HFFc6 (cell line): ENCODE results near the gene ZNF217. TPM values are rescaled to one million over a fixed set of nuclear protein-coding genes. Genes with fewer than 3 reads are reported as not detected.
"Not testable (repeated sequence)": the region's sequence is repeated elsewhere in the genome, so short reads cannot be mapped to it uniquely, and the experiment has no call there.

Experiments used
- DNase-seq: peaks from one replicate; pipeline ENCODE4 v3.0.0-alpha.2; 2018
- H3K27ac Mint-ChIP-seq: 2 replicates; pipeline ENCODE4 v1.8.0; 2020; ENCODE audit warnings: mild to moderate bottlenecking, mixed read lengths
- H3K27me3 Mint-ChIP-seq: 2 replicates; pipeline ENCODE4 v1.8.0; 2021; ENCODE audit warnings: mild to moderate bottlenecking, moderate library complexity, mixed read lengths; ENCODE audit not compliant: insufficient read depth
- H3K36me3 Mint-ChIP-seq: 2 replicates; pipeline ENCODE4 v1.8.0; 2021; ENCODE audit warnings: low read depth, mixed read lengths
- H3K4me1 Mint-ChIP-seq: 2 replicates; pipeline ENCODE4 v1.8.0; 2020; ENCODE audit warnings: low read depth, mixed read lengths
- H3K4me3 Mint-ChIP-seq: 2 replicates; pipeline ENCODE4 v1.8.0; 2020; ENCODE audit warnings: mild to moderate bottlenecking, moderate library complexity, mixed read lengths
- H3K9me3 Mint-ChIP-seq: 2 replicates; pipeline ENCODE4 v1.8.0; 2020; ENCODE audit warnings: mild to moderate bottlenecking, mixed read lengths
- total RNA-seq, 6 experiments: library from RNA; stranded (reverse); fragmentation: NEBNext Ultra II Directional; extraction: Animal tissue kit (Norgen Biotek cat#: 25700); gene quantifications; 2 replicates in 1 of 6; 3 replicates in 5 of 6; pipeline ENCODE4 v1.2.3, GENCODE V29; 2021
- TF ChIP-seq, protein P1 (sequence below): fragments of 200-600 bp; sonication (generic); IDR thresholded peaks from 2 replicates; pipeline ENCODE4 v1.5.0; 2021; ENCODE audit warnings: antibody characterized with exemption, mild to moderate bottlenecking

ZNF217 gene
- total RNA-seq, 6 experiments from 2014 or later = 38.5 to 42.9 (median 40.1) TPM

GRCh38 chr20:53595018-53595378 is 1.4 kb upstream of the ZNF217 start:
- Mint-ChIP-seq H3K27me3 (peaks cover 5% of the 10 kb centered on the region), H3K4me3 (peak overlapping the region; percentile 85), H3K9me3 (no peaks in the 10 kb centered on the region), H3K4me1 (peaks cover 67% of the 10 kb centered on the region), H3K36me3 (peaks cover 12% of the 10 kb centered on the region), H3K27ac (peak overlapping the region; percentile 91)
- no peak for DNase-seq
- TF ChIP-seq, protein P1, sequence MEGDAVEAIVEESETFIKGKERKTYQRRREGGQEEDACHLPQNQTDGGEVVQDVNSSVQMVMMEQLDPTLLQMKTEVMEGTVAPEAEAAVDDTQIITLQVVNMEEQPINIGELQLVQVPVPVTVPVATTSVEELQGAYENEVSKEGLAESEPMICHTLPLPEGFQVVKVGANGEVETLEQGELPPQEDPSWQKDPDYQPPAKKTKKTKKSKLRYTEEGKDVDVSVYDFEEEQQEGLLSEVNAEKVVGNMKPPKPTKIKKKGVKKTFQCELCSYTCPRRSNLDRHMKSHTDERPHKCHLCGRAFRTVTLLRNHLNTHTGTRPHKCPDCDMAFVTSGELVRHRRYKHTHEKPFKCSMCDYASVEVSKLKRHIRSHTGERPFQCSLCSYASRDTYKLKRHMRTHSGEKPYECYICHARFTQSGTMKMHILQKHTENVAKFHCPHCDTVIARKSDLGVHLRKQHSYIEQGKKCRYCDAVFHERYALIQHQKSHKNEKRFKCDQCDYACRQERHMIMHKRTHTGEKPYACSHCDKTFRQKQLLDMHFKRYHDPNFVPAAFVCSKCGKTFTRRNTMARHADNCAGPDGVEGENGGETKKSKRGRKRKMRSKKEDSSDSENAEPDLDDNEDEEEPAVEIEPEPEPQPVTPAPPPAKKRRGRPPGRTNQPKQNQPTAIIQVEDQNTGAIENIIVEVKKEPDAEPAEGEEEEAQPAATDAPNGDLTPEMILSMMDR = no peak

DNA sequence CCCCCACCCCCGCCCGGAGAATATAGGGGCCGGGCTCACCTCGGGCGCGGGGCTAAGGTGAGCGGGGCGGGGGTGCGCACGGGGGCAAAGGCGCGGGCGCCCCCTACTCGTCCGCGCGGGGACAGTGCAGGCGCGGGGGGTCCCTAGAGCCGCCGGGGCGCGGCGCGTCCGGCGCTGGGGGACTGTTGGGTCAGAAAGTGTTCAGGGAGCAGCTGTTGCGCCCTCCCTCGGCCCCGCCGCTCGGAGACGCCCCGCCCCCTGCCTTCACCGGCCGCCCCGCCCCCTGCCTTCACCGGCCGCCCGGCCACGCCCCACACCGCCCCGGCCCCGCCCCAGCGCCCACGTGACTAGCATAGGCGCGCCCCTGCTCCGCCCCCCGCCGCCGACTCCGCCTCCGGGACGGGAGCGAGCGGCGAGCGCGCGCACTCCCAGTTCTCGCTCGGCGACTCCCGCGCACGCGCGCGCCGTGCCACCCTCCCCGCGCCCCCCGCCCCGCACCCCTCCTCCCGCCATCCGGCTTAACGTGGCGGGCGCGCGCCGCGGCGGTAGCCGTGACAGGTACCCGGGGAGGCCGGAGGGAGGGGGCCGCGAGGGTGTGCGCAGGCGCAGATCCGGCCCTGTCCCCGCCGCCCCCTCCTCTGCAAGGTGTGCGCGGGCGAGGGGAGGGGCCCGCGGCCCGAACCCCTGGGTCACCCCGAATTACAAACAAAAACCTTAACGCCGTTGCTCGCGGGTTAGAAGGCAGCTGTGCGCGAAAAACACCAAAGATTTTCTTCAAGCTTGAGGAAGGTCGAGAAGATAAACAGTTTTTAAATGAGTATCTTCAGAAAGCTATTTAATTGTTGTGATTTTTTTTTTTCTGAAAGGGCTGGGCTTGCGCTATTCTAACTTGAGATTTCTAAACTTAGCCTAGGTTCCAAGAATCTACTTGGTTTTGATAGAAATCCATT is 704 bp upstream of the ZNF217 start:
- Mint-ChIP-seq H3K36me3 (peaks cover 18% of the 10 kb centered on the region), H3K27me3 (peaks cover 5% of the 10 kb centered on the region), H3K27ac (peak overlapping the region; percentile 91), H3K9me3 (no peaks in the 10 kb centered on the region), H3K4me1 (peaks cover 73% of the 10 kb centered on the region), H3K4me3 (peak overlapping the region; percentile 93)
- TF ChIP-seq, protein P1 = peak; percentile 70
- peak; percentile 87 for DNase-seq

GRCh38 chr20:53592992-53593465 is 610 bp downstream of the ZNF217 start:
- Mint-ChIP-seq H3K36me3 (peaks cover 27% of the 10 kb centered on the region), H3K9me3 (no peaks in the 10 kb centered on the region), H3K27ac (peak overlapping the region; percentile 95), H3K27me3 (peaks cover 5% of the 10 kb centered on the region), H3K4me1 (peaks cover 71% of the 10 kb centered on the region), H3K4me3 (peak overlapping the region; percentile 93)
- DNase-seq = no peak
- TF ChIP-seq, protein P1 = no peak

DNA sequence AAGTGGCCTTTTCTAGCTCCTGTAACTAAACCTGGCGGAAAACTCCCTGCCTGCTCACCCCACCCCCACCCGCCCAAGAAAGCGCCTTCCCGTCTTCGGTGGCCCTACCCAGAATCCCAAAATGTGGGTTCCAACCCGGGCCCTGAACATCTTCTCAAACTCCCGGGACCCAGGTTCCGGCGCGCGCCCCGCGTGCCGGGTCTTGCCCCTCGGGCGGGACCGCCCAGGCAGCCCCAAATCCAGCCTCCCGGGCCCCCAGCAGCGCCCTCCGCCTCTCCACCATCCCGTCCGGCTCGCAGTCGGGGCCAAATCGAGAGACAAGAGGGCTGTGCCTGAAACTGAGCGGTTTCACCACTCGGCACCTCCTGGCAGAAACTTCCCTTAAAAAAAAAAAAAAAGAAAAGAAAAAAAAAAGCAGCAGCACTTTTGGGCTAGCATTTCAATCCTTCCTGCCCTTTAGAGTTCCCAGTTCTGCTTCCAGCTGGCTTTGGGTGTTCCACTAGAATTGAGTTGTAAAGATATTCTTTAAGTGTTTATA is 1.1 kb downstream of the ZNF217 start:
- H3K27me3 Mint-ChIP-seq, H3K9me3 Mint-ChIP-seq: not testable (repeated sequence)
- peak overlapping the region; percentile 93 for H3K4me3 Mint-ChIP-seq
- peaks cover 66% of the 10 kb centered on the region for H3K4me1 Mint-ChIP-seq
- peak overlapping the region; percentile 95 for H3K27ac Mint-ChIP-seq
- peaks cover 27% of the 10 kb centered on the region for H3K36me3 Mint-ChIP-seq
- DNase-seq = peak; percentile 35

DNA sequence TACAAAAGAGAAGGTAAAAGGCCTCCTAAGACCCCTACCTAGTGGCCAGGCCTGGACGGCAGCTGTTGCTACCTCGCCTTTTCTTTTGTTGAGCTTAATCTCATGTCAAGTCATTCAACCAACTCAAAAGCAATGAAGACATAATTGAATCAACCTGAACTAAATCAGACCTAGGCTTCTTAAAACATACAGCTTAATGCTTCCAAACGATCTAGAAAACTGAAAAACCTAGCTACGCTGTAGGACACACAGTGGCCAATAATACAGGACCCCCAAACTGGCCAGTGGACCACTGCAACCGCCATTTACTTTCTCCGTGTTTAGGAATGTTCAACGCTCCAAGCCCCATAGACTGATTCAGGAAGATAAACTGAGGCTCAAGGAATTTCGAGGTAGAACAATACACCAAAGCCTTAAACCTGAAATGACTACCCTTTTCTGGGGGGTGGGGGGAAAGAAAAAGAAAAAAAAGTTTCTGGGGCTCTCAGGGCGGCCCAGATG is 1.6 kb downstream of the ZNF217 start:
- H3K4me3 Mint-ChIP-seq = peak overlapping the region; percentile 93
- peak overlapping the region; percentile 95 for H3K27ac Mint-ChIP-seq
- H3K9me3 Mint-ChIP-seq, DNase-seq, H3K27me3 Mint-ChIP-seq: not testable (repeated sequence)
- H3K4me1 Mint-ChIP-seq = peaks cover 65% of the 10 kb centered on the region
- H3K36me3 Mint-ChIP-seq = peaks cover 27% of the 10 kb centered on the region

DNA sequence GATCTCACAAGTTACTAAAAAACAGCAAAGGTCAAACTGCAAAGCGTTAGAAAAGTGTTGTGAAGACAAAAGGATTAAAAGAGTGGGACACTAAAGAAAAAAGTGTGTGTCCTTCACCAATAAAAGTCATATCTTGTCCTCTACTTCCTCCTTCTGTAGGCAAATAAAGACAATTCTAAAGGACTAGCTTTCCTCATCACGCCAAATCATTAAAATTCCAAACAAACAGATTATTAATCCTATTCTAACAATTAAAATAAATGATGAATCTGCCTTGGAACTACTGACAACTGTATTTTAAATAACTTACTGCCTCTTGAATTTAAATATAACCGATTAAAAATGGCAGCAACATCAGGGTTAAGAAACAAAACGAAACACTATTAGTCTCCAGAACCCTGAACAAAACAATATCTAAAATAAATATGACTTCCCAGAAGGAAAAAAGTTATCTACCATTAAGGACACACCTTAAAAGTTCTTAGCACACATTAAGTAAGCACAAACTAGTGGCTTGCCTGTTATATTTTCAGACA is 2.4 kb downstream of the ZNF217 start:
- H3K9me3 Mint-ChIP-seq, H3K27me3 Mint-ChIP-seq, DNase-seq: not testable (repeated sequence)
- H3K4me3 Mint-ChIP-seq = peak overlapping the region; percentile 93
- peaks cover 65% of the 10 kb centered on the region for H3K4me1 Mint-ChIP-seq
- peaks cover 31% of the 10 kb centered on the region for H3K36me3 Mint-ChIP-seq
- peak overlapping the region; percentile 95 for H3K27ac Mint-ChIP-seq

DNA sequence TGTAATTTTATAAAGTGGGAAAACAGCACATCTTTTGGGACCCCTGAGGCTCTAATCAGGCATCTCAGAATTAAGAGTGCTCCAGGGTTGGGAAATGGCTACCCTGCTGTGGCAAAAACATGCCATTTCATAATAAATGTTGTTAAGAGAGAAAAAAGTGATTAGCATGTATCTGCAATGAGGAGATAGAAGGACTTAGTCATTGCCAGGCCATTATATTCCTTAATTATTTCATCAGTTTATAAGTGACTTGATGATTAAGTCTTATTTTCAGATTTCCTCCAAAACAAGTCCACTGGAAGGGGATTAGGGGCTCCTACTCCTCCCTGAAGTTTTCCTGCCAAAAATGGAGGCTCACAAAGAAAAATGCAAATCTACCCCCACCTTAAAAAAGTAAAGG is 3.0 kb downstream of the ZNF217 start:
- H3K4me1 Mint-ChIP-seq = peaks cover 65% of the 10 kb centered on the region
- H3K27me3 Mint-ChIP-seq, H3K9me3 Mint-ChIP-seq, DNase-seq: not testable (repeated sequence)
- peaks cover 37% of the 10 kb centered on the region for H3K36me3 Mint-ChIP-seq
- H3K27ac Mint-ChIP-seq = peak overlapping the region; percentile 95
- peak overlapping the region; percentile 93 for H3K4me3 Mint-ChIP-seq

DNA sequence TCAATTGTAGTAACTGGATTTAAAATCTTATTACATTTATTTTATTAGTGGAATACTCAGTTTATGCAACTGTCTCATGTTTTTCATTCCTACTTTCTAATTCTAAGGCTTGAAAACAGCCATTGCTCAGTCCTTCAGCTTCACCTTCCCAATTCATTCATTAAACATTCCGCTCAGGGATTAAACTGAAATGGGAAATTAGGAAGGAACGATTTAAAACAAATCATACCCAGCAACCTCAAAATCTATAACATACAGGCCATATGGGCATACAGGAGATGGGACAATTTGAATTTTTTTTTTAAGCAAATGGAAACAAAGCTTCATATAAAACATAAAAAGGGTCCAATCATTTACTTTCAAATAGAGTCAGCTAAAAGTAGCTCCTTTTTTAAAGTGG is 3.5 kb downstream of the ZNF217 start:
- H3K4me1 Mint-ChIP-seq = peaks cover 65% of the 10 kb centered on the region
- H3K27me3 Mint-ChIP-seq, H3K9me3 Mint-ChIP-seq, DNase-seq: not testable (repeated sequence)
- peak overlapping the region; percentile 95 for H3K27ac Mint-ChIP-seq
- H3K36me3 Mint-ChIP-seq = peaks cover 40% of the 10 kb centered on the region
- peak overlapping the region; percentile 93 for H3K4me3 Mint-ChIP-seq

- peaks cover 40% of the 10 kb centered on the region for H3K36me3 Mint-ChIP-seq
- H3K27ac Mint-ChIP-seq = peak overlapping the region; percentile 95
- H3K9me3 Mint-ChIP-seq, DNase-seq, H3K27me3 Mint-ChIP-seq: not testable (repeated sequence)
- H3K4me3 Mint-ChIP-seq = peak overlapping the region; percentile 93
- peaks cover 66% of the 10 kb centered on the region for H3K4me1 Mint-ChIP-seq
Observed at GRCh38 chr20:53589321-53590065, 4.1 kb downstream of the ZNF217 start.
